ENCODE results near the gene CD4.

DNA sequence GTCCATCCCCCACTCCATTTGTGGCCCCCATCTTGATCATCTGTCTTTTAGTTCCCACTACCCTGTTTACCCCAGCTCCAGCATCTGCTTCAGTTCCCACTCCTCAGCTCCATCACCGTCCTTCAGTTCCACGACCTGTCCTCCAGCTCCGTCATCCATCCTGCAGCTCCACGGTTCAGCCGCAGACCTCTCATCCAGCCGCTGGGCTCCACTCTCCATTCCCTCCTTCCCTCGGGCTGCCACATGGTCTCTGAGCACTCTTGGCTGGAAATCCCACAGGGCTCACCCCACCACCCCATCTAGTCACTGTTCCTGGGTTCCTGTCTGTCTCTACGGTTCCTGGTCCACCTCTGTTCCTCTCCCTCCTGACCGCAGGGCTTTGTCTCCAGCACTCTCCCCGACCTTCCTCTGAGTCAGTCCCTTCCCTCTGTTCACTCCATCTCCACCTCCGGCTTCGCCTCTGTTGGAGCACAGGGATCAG lies 35.6 kb downstream of the CD4 start:
- TF ChIP-seq, protein P1, sequence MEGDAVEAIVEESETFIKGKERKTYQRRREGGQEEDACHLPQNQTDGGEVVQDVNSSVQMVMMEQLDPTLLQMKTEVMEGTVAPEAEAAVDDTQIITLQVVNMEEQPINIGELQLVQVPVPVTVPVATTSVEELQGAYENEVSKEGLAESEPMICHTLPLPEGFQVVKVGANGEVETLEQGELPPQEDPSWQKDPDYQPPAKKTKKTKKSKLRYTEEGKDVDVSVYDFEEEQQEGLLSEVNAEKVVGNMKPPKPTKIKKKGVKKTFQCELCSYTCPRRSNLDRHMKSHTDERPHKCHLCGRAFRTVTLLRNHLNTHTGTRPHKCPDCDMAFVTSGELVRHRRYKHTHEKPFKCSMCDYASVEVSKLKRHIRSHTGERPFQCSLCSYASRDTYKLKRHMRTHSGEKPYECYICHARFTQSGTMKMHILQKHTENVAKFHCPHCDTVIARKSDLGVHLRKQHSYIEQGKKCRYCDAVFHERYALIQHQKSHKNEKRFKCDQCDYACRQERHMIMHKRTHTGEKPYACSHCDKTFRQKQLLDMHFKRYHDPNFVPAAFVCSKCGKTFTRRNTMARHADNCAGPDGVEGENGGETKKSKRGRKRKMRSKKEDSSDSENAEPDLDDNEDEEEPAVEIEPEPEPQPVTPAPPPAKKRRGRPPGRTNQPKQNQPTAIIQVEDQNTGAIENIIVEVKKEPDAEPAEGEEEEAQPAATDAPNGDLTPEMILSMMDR (conservative IDR thresholded peaks at IDR 0.05 in 1 of 2, IDR thresholded peaks at IDR 0.05 in 1 of 2; ENCODE audit: low read depth in 1 of 2, low read length in 2 of 2) = no peak
- no peak for TF ChIP-seq EZH2 (IDR thresholded peaks at IDR 0.05; ENCODE audit: low read length, missing control alignments)

All from fibroblast of lung (primary cell).